ENCODE data around the gene LMF1. TPM values are rescaled to one million over a fixed set of nuclear protein-coding genes. Genes with fewer than 3 reads are reported as not detected.

LMF1 gene
- total RNA-seq, 3 donors from 2014 or later: 14.1 to 26.4 (median 21.4) TPM

DNA sequence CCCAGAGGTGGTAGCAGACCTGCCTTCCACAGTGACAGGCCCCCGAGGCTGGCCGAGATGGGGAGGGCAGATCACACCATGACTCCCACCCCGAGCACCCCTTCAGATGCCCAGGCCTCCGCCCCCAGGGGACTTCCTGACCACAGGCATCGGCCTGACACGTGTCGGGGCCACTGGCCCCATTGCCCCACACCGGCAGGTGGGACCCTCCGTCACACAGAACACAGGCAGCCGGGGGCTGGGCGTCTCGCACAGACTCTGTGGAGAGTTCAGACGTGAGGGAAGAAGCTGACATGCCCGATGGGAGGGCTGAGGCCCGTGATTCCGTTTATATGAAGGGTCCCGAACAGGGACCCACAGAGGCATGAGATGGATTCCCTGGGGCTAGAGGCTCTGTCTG lies 118.9 kb downstream of the LMF1 start:
- Histone ChIP-seq H3K27me3 (no peaks in the 10 kb centered on the region), H3K4me1 (no peaks in the 10 kb centered on the region), H3K36me3 (no peaks in the 10 kb centered on the region), H3K4me3 (no peak overlapping the region), H3K27ac (no peak overlapping the region), H3K9me3 (no peaks in the 10 kb centered on the region)
- DNase-seq (ENCODE audit: low spot score in 2 of 2): no peak
- intact Hi-C loops (cut with DNase I; ENCODE audit: low total_unique reads): no loop called here
- TF ChIP-seq POLR2A (IDR thresholded peaks at IDR 0.05): no peak
- TF ChIP-seq, protein P1, sequence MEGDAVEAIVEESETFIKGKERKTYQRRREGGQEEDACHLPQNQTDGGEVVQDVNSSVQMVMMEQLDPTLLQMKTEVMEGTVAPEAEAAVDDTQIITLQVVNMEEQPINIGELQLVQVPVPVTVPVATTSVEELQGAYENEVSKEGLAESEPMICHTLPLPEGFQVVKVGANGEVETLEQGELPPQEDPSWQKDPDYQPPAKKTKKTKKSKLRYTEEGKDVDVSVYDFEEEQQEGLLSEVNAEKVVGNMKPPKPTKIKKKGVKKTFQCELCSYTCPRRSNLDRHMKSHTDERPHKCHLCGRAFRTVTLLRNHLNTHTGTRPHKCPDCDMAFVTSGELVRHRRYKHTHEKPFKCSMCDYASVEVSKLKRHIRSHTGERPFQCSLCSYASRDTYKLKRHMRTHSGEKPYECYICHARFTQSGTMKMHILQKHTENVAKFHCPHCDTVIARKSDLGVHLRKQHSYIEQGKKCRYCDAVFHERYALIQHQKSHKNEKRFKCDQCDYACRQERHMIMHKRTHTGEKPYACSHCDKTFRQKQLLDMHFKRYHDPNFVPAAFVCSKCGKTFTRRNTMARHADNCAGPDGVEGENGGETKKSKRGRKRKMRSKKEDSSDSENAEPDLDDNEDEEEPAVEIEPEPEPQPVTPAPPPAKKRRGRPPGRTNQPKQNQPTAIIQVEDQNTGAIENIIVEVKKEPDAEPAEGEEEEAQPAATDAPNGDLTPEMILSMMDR (IDR thresholded peaks at IDR 0.05): no peak
- TF ChIP-seq POLR2AphosphoS5 (IDR thresholded peaks at IDR 0.05): no peak

DNA sequence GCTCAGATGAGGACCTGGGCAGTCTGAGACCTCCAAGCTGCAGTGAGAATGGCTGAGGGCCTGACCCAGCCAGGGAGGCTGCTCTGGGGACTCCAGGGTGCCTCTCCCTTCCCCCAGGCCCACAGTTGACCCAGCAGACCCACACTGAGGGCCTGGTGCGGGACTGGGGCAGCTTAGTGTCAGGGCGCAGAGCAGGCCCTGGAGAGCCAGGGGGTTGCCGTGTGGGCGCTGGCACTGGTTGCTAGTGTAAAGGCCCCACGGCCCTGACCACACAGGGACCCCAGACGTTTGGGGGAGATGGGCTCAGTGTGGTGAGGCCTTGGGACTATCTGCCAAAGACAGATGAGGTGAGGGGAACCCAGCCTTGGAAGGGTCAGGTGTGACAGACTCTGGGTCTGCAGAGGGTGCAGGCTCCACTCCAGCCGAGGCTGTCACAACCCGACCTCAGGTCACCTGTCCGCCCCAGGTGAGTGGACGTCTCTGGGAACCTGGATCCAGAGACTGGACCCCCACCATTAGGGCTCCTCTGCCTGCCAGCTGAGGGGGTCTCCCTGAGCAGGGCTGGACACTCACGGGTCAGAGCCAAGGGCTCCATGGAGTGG lies 119.5 kb downstream of the LMF1 start:
- H3K36me3 ChIP-seq: no peaks in the 10 kb centered on the region
- DNase-seq (ENCODE audit: low spot score in 2 of 2): no peak
- no peak overlapping the region for H3K4me3 ChIP-seq
- TF ChIP-seq, protein P1 (IDR thresholded peaks at IDR 0.05): no peak
- TF ChIP-seq POLR2AphosphoS5 (IDR thresholded peaks at IDR 0.05): no peak
- no peak for TF ChIP-seq POLR2A (IDR thresholded peaks at IDR 0.05)
- H3K27me3 ChIP-seq: no peaks in the 10 kb centered on the region
- no peaks in the 10 kb centered on the region for H3K4me1 ChIP-seq
- H3K27ac ChIP-seq: no peak overlapping the region
- H3K9me3 ChIP-seq: no peaks in the 10 kb centered on the region
- intact Hi-C loops (cut with DNase I; ENCODE audit: low total_unique reads): no loop called here

DNA sequence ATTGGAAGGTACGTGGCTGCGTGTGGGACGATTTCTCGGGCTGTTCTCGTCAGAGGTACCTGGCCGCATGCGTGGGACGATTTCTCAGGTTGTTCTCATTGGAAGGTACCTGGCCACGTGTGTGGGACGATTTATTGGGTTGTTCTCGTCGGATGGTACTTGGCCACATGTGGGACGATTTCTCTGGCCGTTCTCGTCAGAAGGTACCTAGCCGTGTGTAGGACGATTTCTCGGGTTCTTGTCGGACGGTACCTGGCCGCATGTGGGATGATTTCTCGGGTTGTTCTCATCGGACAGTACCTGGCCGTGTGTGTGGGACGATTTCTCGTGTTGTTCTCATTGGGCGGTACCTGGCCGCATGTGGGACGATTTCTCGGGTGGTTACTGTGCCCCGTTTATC lies 120.1 kb downstream of the LMF1 start:
- intact Hi-C loops (cut with DNase I; ENCODE audit: low total_unique reads): no loop called here
- Histone ChIP-seq H3K36me3 (no peaks in the 10 kb centered on the region), H3K4me1 (no peaks in the 10 kb centered on the region), H3K27me3 (no peaks in the 10 kb centered on the region), H3K4me3 (no peak overlapping the region), H3K27ac (no peak overlapping the region), H3K9me3 (no peaks in the 10 kb centered on the region)
- TF ChIP-seq POLR2AphosphoS5 (IDR thresholded peaks at IDR 0.05): no peak
- TF ChIP-seq, protein P1 (IDR thresholded peaks at IDR 0.05): no peak
- TF ChIP-seq POLR2A (IDR thresholded peaks at IDR 0.05): no peak
- no peak for DNase-seq (ENCODE audit: low spot score in 2 of 2)

DNA sequence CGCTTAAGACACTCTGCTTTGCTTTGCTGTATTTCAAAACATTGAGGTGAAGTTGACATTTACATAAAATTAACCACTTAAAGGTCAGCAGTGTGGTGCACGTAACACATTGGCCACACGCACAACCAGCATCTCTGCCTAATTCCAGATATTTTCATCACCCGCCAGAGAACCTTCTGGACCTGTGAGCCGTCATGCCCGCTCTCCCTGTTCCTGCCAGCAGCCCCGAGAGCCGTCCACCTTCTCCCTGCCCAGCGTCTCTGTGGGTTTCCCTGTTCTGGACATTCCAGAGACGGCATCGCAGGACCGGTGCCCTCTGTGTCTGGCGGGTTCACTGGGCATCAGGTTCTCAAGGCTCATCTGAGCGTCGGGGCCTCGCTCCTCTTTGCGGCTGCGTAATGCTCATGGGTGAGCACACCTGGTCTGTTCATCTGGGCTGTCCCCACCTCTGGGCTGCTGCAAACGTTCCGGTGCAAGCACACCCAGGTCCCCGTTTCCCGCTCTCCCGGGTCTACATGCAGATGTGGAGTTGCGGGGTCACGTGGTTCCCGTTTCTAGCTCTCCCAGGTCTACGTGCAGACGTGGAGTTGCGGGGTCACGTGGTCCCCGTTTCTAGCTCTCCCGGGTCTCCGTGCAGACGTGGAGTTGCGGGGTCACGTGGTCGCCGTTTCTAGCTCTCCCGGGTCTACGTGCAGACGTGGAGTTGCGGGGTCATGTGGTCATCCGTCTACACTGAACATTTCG lies 122.1 kb downstream of the LMF1 start:
- no peak for DNase-seq (ENCODE audit: low spot score in 2 of 2)
- Histone ChIP-seq H3K27me3 (no peaks in the 10 kb centered on the region), H3K36me3 (no peaks in the 10 kb centered on the region), H3K4me1 (no peaks in the 10 kb centered on the region), H3K4me3 (no peak overlapping the region), H3K27ac (no peak overlapping the region), H3K9me3 (no peaks in the 10 kb centered on the region)
- intact Hi-C loops (cut with DNase I; ENCODE audit: low total_unique reads): no loop called here
- TF ChIP-seq POLR2A (IDR thresholded peaks at IDR 0.05) (no peak), POLR2AphosphoS5 (IDR thresholded peaks at IDR 0.05) (no peak)
- TF ChIP-seq, protein P1 (IDR thresholded peaks at IDR 0.05): no peak

DNA sequence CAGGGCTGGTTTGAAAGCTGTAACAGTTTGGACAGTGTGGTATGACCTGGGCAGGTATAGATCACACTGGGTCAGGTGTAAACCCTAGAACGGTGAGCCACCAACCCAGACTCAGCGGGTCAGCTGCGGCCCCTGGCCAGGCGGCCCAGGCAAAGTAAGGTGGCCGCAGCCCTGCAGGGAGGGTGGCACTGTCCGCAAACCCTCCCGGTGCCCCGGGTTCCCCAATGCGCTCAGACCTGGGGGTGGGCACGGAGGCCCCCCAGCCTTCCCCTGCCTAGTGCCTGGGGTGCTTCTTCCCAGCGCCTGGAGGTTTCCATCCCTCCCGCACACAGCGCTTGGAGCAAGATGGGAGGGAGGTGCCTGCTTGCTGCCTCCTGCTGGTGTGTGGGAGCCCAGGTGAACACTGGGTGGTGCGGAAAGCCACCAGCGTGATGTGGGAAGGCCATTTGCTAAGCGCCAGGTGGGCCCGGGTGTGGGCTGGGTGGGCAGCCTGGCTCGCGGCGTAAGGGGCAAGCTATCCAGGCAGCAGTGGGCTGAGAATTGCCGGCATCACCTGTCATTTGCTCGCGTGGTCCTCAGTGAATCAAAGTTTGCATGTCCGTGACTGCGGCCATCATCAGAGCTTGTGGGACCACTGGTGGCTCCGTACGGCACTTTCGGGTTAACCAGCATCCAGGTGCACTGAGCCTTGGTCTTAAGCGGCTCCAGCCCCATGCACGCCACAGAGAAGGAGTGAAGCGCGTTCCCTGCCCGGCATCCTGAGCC lies 122.9 kb downstream of the LMF1 start:
- TF ChIP-seq POLR2AphosphoS5 (IDR thresholded peaks at IDR 0.05): no peak
- TF ChIP-seq POLR2A (IDR thresholded peaks at IDR 0.05): no peak
- TF ChIP-seq, protein P1 (IDR thresholded peaks at IDR 0.05): no peak
- Histone ChIP-seq H3K27me3 (no peaks in the 10 kb centered on the region), H3K9me3 (no peaks in the 10 kb centered on the region), H3K4me1 (no peaks in the 10 kb centered on the region), H3K27ac (no peak overlapping the region), H3K36me3 (no peaks in the 10 kb centered on the region), H3K4me3 (no peak overlapping the region)
- intact Hi-C loops (cut with DNase I; ENCODE audit: low total_unique reads): no loop called here
- no peak for DNase-seq (ENCODE audit: low spot score in 2 of 2)
